Ovary (tissue), 9 donors: ENCODE data around the gene GABBR2. TPM values are rescaled to one million over a fixed set of nuclear protein-coding genes. Genes with fewer than 3 reads are reported as not detected.

Source experiments
- DNase-seq, 5 donors: peaks; one replicate each; pipeline ENCODE4 v3.0.0-alpha.2; 2019 to 2020
- H3K27ac ChIP-seq, 2 donors: fragments of 200-600 bp; one replicate each; pipeline versions ENCODE4 v1.5.1 to v1.8.0; 2019 to 2022
- H3K27me3 ChIP-seq: fragments of 200-600 bp; one replicate; pipeline ENCODE4 v1.8.0; 2022
- H3K36me3 ChIP-seq: fragments of 200-600 bp; sonication (generic); one replicate; pipeline ENCODE4 v1.5.1; 2019
- H3K4me1 ChIP-seq: one replicate; pipeline ENCODE4 v1.8.1; 2013; ENCODE audit warnings: mild to moderate bottlenecking, moderate library complexity; ENCODE audit not compliant: insufficient read depth
- H3K4me3 ChIP-seq: fragments of 200-600 bp; sonication (generic); one replicate; pipeline ENCODE4 v1.5.1; 2017
- H3K9me3 ChIP-seq, 2 donors: fragments of 200-600 bp in 1 of 2; sonication (generic) in 1 of 2; one replicate each; pipeline versions ENCODE4 v1.5.1 to v1.8.1; 2013 to 2019; ENCODE audit warnings: mild to moderate bottlenecking in 1 of 2, moderate library complexity in 1 of 2
- CTCF ChIP-seq, 3 donors: fragments of 450-650 bp in 2 of 3; fragments of 200-600 bp in 1 of 3; IDR thresholded peaks; one replicate each; pipeline versions ENCODE4 v1.5.1 to v1.8.0; 2016 to 2022; ENCODE audit warnings: antibody characterized with exemption in 3 of 3, mild to moderate bottlenecking in 1 of 3
- EP300 ChIP-seq: sonication (generic); formaldehyde crosslinking; IDR thresholded peaks from one replicate; pipeline ENCODE4 v1.6.1; 2017; ENCODE audit warnings: antibody characterized with exemption
- POLR2A ChIP-seq: fragments of 450-650 bp; IDR thresholded peaks from one replicate; pipeline ENCODE4 v1.6.1; 2017; ENCODE audit warnings: antibody characterized with exemption, mild to moderate bottlenecking, moderate library complexity
- WGBS, 3 donors: extraction: QIAGEN DNeasy Blood & Tissue Kit in 1 of 3; methylation state at CpG; one replicate each; pipeline versions ENCODE4 v1.1.5 to v1.1.7; 2013 to 2017; 5-methylcytosine and 5-hydroxymethylcytosine counted together
- intact Hi-C, 4 donors: fragments of 100-400 bp; cut with DNase I; formaldehyde crosslinking; loops; one replicate each; pipeline versions ENCODE4 v1.11.0 to v1.15.1; 2022 to 2023
- polyA plus RNA-seq, 2 donors: library from polyadenylated mRNA; stranded (reverse); fragments of 200-250 nt in 1 of 2; fragments of 350-450 nt in 1 of 2; fragmentation: Illumina TruSeq in 1 of 2; extraction: RNeasy Lipid Tissue Mini Kit (QIAGEN cat#74804) in 1 of 2; gene quantifications; one replicate each; pipeline ENCODE4 v1.2.3, GENCODE V29; 2013 to 2014
- total RNA-seq, 7 donors: library from RNA; depleted of rRNA in 2 of 7; stranded (reverse); fragments of >200 nt in 2 of 7; fragmentation: NEBNext Ultra II Directional in 3 of 7; extraction: Animal tissue kit (Norgen Biotek cat#: 25700) in 3 of 7; gene quantifications; one replicate each; pipeline versions ENCODE4 v1.1.0 to v1.2.4, GENCODE V29; 2016 to 2023
- donor health status: DM: no; HTN: no; CAD: no; lungs with moderate emphysema.
- donor health status: DM: no; HTN: no; CAD: no.
- donor health status: Bipolar disorder and iron deficiency.
- donor health status: DM: yes; HTN: yes; CAD: no.
- donor health status: DM: no; HTN: no; CAD: no.
- donor health status: DM: yes; HTN: yes; CAD: no.

Gene GABBR2
- total and polyA plus RNA-seq, 9 donors: 0.05 to 0.30 (median 0.22) TPM; not detected in 6

- TF ChIP-seq POLR2A: no peak
- no peak for TF ChIP-seq CTCF (IDR thresholded peaks at IDR 0.05)
- no peak for TF ChIP-seq EP300
- 50 to 60% (median 58%) methylated on average over 9 to 10 of the region's 10 CpGs for WGBS, 3 donors
- intact Hi-C loops: no loop called here
- Histone ChIP-seq H3K4me1 (no peaks in the 10 kb centered on the region), H3K27me3 (no peaks in the 10 kb centered on the region), H3K4me3 (no peak overlapping the region), H3K9me3 (peaks cover 0 to 4% of the 10 kb centered on the region in 2 donors), H3K27ac (no peak overlapping the region), H3K36me3 (no peaks in the 10 kb centered on the region)
- no peak for DNase-seq
Measured at GRCh38 chr9:98538626-98539031, 170.1 kb downstream of the GABBR2 start.

GRCh38 chr9:98538203-98538602 lies 170.5 kb downstream of the GABBR2 start:
- Histone ChIP-seq H3K9me3 (peaks cover 0 to 4% of the 10 kb centered on the region in 2 donors), H3K27me3 (no peaks in the 10 kb centered on the region), H3K36me3 (no peaks in the 10 kb centered on the region), H3K4me3 (no peak overlapping the region), H3K4me1 (no peaks in the 10 kb centered on the region), H3K27ac (no peak overlapping the region)
- TF ChIP-seq POLR2A (no peak), CTCF (IDR thresholded peaks at IDR 0.05) (no peak), EP300 (no peak)
- DNase-seq: no peak
- intact Hi-C loops: no loop called here
- 82 to 100% (median 89%) methylated on average over 1 of the region's 1 CpG for WGBS, 3 donors

GRCh38 chr9:98536542-98537173 lies 172.1 kb downstream of the GABBR2 start:
- H3K36me3 ChIP-seq: no peaks in the 10 kb centered on the region
- H3K9me3 ChIP-seq: peaks cover 0 to 4% of the 10 kb centered on the region in 2 donors
- DNase-seq: no peak
- TF ChIP-seq POLR2A: no peak
- TF ChIP-seq CTCF (IDR thresholded peaks at IDR 0.05): no peak
- no peak for TF ChIP-seq EP300
- WGBS, 3 donors: 50 to 52% (median 51%) methylated on average over 12 of the region's 12 CpGs
- intact Hi-C loops: no loop called here
- H3K4me1 ChIP-seq: no peaks in the 10 kb centered on the region
- H3K27ac ChIP-seq: no peak overlapping the region
- no peak overlapping the region for H3K4me3 ChIP-seq
- H3K27me3 ChIP-seq: no peaks in the 10 kb centered on the region

GRCh38 chr9:98533866-98534265 lies 174.9 kb downstream of the GABBR2 start:
- Histone ChIP-seq H3K27ac (no peak overlapping the region), H3K4me1 (no peaks in the 10 kb centered on the region), H3K9me3 (peaks cover 0 to 4% of the 10 kb centered on the region in 2 donors), H3K27me3 (no peaks in the 10 kb centered on the region), H3K4me3 (no peak overlapping the region), H3K36me3 (no peaks in the 10 kb centered on the region)
- intact Hi-C loops: no loop called here
- no peak for DNase-seq
- TF ChIP-seq POLR2A (no peak), EP300 (no peak), CTCF (IDR thresholded peaks at IDR 0.05) (no peak)
- 44 to 74% (median 50%) methylated on average over 4 of the region's 4 CpGs for WGBS, 3 donors
